Gastrocnemius medialis (tissue), 4 donors: ENCODE data around the gene ZNF541. TPM values are rescaled to one million over a fixed set of nuclear protein-coding genes. Genes with fewer than 3 reads are reported as not detected.

Experiments used
- ATAC-seq, 2 donors: fragments of 150-250 bp; one replicate each; pipeline ENCODE4 v1.9.1; 2016
- DNase-seq, 2 donors: peaks; one replicate each; pipeline ENCODE4 v3.0.0-alpha.2; 2019
- H3K27ac ChIP-seq, 4 donors: fragments of 200-600 bp; sonication (generic); 1 replicate in 1 of 4; 2 replicates in 3 of 4; pipeline ENCODE4 v1.5.1; 2016 to 2018; ENCODE audit warnings: mild to moderate bottlenecking in 2 of 4, moderate library complexity in 1 of 4
- H3K27me3 ChIP-seq, 3 donors: fragments of 200-600 bp; sonication (generic) in 2 of 3; 1 replicate in 1 of 3; 2 replicates in 2 of 3; pipeline versions ENCODE4 v1.5.1 to v1.6.0; 2016 to 2019; ENCODE audit warnings: mild to moderate bottlenecking in 1 of 3, moderate library complexity in 1 of 3
- H3K36me3 ChIP-seq, 2 donors: fragments of 200-600 bp; sonication (generic) in 1 of 2; one replicate each; pipeline ENCODE4 v1.5.1; 2017 to 2018
- H3K4me1 ChIP-seq, 2 donors: fragments of 200-600 bp; sonication (generic) in 1 of 2; one replicate each; pipeline ENCODE4 v1.5.1; 2016 to 2017; ENCODE audit warnings: mild to moderate bottlenecking in 2 of 2
- H3K4me3 ChIP-seq, 4 donors: fragments of 200-600 bp; sonication (generic) in 3 of 4; 1 replicate in 1 of 4; 2 replicates in 3 of 4; pipeline ENCODE4 v1.5.1; 2016 to 2019; ENCODE audit warnings: mild to moderate bottlenecking in 2 of 4
- H3K9me3 ChIP-seq, 3 donors: fragments of 200-600 bp; sonication (generic) in 2 of 3; 1 replicate in 1 of 3; 2 replicates in 2 of 3; pipeline ENCODE4 v1.5.1; 2016 to 2019
- CTCF ChIP-seq, 5 experiments: fragments of 450-650 bp in 3 of 5; fragments of 200-600 bp in 2 of 5; sonication (generic) in 2 of 5; IDR thresholded peaks in 4 of 5; conservative IDR thresholded peaks in 1 of 5; 1 replicate in 4 of 5; 2 replicates in 1 of 5; pipeline ENCODE4 v1.5.1; 2016 to 2019; ENCODE audit warnings: antibody characterized with exemption in 5 of 5, mild to moderate bottlenecking in 3 of 5, moderate library complexity in 3 of 5
- POLR2A ChIP-seq, 2 donors: fragments of 450-650 bp; IDR thresholded peaks; one replicate each; pipeline ENCODE4 v1.6.1; 2017; ENCODE audit warnings: antibody characterized with exemption in 2 of 2, mild to moderate bottlenecking in 2 of 2, moderate library complexity in 2 of 2
- in situ Hi-C, 4 donors: fragments of 200-750 bp; cut with MboI; loops; one replicate each; pipeline versions ENCODE4 v1.15.0 to v1.8.0; 2017; ENCODE audit warnings: low sequenced_read_pairs in 4 of 4
- intact Hi-C: fragments of 100-400 bp; cut with DNase I; formaldehyde crosslinking; loops from one replicate; pipeline ENCODE4 v1.15.1; 2023; ENCODE audit warnings: low total_unique reads
- total RNA-seq, 4 donors: library from RNA; depleted of rRNA; stranded (reverse); fragments of >200 nt; gene quantifications; one replicate each; pipeline versions ENCODE4 v1.1.0 to v1.2.3, GENCODE V29; 2016

ZNF541 gene
- total RNA-seq = not detected

GRCh38 chr19:47573071-47574026 is at the start of gene ZNF541:
TSS of gene ZNF541 (minus strand) at chr19:47573148. CDS start at chr19:47555856, 17,292 bp downstream.
- H3K27me3 ChIP-seq = peaks cover 17 to 25% (median 22%) of the 10 kb centered on the region in 3 donors
- H3K36me3 ChIP-seq = no peaks in the 10 kb centered on the region
- H3K9me3 ChIP-seq = no peaks in the 10 kb centered on the region
- ATAC-seq (no peak), DNase-seq (peak; percentile 2 to 15)
- intact Hi-C loops = no loop called here
- peak within 1 kb of the TSS; percentile 36 to 48 (median 45) for H3K4me3 ChIP-seq
- no peak within 1 kb of the TSS for H3K27ac ChIP-seq
- in situ Hi-C loops = no loop called here
- no peaks in the 10 kb centered on the region for H3K4me1 ChIP-seq
- TF ChIP-seq POLR2A (IDR thresholded peaks at IDR 0.05) (no peak), CTCF (IDR thresholded peaks at IDR 0.05 in 4 of 5, conservative IDR thresholded peaks at IDR 0.05 in 1 of 5) (no peak)

- H3K4me3 ChIP-seq = no peak overlapping the region
- H3K4me1 ChIP-seq = peaks cover 36 to 46% of the 10 kb centered on the region in 2 donors
- no peak for ATAC-seq
- DNase-seq = no peak
- peak overlapping the region; percentile 74 to 84 (median 77) for H3K27ac ChIP-seq
- no peaks in the 10 kb centered on the region for H3K27me3 ChIP-seq
- TF ChIP-seq POLR2A (IDR thresholded peaks at IDR 0.05) (no peak), CTCF (IDR thresholded peaks at IDR 0.05 in 4 of 5, conservative IDR thresholded peaks at IDR 0.05 in 1 of 5) (no peak)
- H3K9me3 ChIP-seq = no peaks in the 10 kb centered on the region
- in situ Hi-C loops (no loop called here), intact Hi-C loops (no loop called here)
- no peaks in the 10 kb centered on the region for H3K36me3 ChIP-seq
Observed at GRCh38 chr19:47619763-47620162, 46.8 kb upstream of the ZNF541 start.

GRCh38 chr19:47618771-47619170 is 45.8 kb upstream of the ZNF541 start:
- ATAC-seq = peak; percentile 82 to 90

GRCh38 chr19:47615714-47616113 is 42.8 kb upstream of the ZNF541 start:
- intact Hi-C loops = no loop called here
- Histone ChIP-seq H3K36me3 (no peaks in the 10 kb centered on the region), H3K9me3 (no peaks in the 10 kb centered on the region), H3K4me3 (no peak overlapping the region), H3K27me3 (no peaks in the 10 kb centered on the region), H3K4me1 (peaks cover 48 to 70% of the 10 kb centered on the region in 2 donors), H3K27ac (peak overlapping the region; percentile 16 to 98 (median 70))
- TF ChIP-seq CTCF (IDR thresholded peaks at IDR 0.05 in 4 of 5, conservative IDR thresholded peaks at IDR 0.05 in 1 of 5) (no peak), POLR2A (IDR thresholded peaks at IDR 0.05) (no peak)
- no peak for ATAC-seq
- in situ Hi-C loops = no loop called here
- no peak for DNase-seq

More at GRCh38 chr19:47618771-47619170, 45.8 kb upstream of the ZNF541 start:
- no peaks in the 10 kb centered on the region for H3K36me3 ChIP-seq
- in situ Hi-C loops = no loop called here
- H3K27me3 ChIP-seq = no peaks in the 10 kb centered on the region
- no peak for TF ChIP-seq CTCF (IDR thresholded peaks at IDR 0.05 in 4 of 5, conservative IDR thresholded peaks at IDR 0.05 in 1 of 5)
- peak in 1 of 2 donors; percentile 10 for TF ChIP-seq POLR2A (IDR thresholded peaks at IDR 0.05)
- intact Hi-C loops = no loop called here
- DNase-seq = peak; percentile 75 to 91
- H3K4me1 ChIP-seq = peaks cover 30 to 47% of the 10 kb centered on the region in 2 donors
- H3K4me3 ChIP-seq = no peak overlapping the region
- peak overlapping the region; percentile 74 to 84 (median 77) for H3K27ac ChIP-seq
- no peaks in the 10 kb centered on the region for H3K9me3 ChIP-seq
